K562 (cell line): ENCODE measurements around the gene KCNK7. TPM values are rescaled to one million over a fixed set of nuclear protein-coding genes. Genes with fewer than 3 reads are reported as not detected.

Experiments
- DEAF1 ChIP-seq: fragments of 450-650 bp; formaldehyde crosslinking; IDR thresholded peaks from 2 replicates; pipeline ENCODE4 v1.4.0; 2020; ENCODE audit warnings: mild to moderate bottlenecking, moderate library complexity
- DIDO1 ChIP-seq: fragments of 450-650 bp; IDR thresholded peaks from 2 replicates; pipeline ENCODE4 v1.6.1; 2016; ENCODE audit warnings: low read depth, missing biosample characterization, missing genetic modification characterization
- HCFC1 ChIP-seq: IDR thresholded peaks from 2 replicates; pipeline ENCODE4 v1.6.1; 2012; ENCODE audit warnings: low read depth, low read length, improper control_type of control experiment
- IFI16 ChIP-seq: fragments of 250-450 bp; sonication (Bioruptor Pico); IDR thresholded peaks from 2 replicates; pipeline ENCODE4 v2.1.2; 2022; ENCODE audit warnings: mild to moderate bottlenecking, inconsistent platforms
- MTA3 ChIP-seq: fragments of 450-650 bp; formaldehyde crosslinking; IDR thresholded peaks from 2 replicates; pipeline ENCODE4 v1.6.1; 2017; ENCODE audit warnings: mild to moderate bottlenecking, borderline replicate concordance
- PHB2 ChIP-seq: fragments of 450-650 bp; IDR thresholded peaks from 2 replicates; pipeline ENCODE4 v1.6.1; 2017; ENCODE audit warnings: low read depth
- PTTG1 ChIP-seq: fragments of 450-650 bp; IDR thresholded peaks from 2 replicates; pipeline ENCODE4 v1.6.1; 2016; ENCODE audit warnings: low read depth, mild to moderate bottlenecking, missing genetic modification characterization, missing compliant biosample characterization
- RFX5 ChIP-seq: IDR thresholded peaks from 2 replicates; pipeline ENCODE4 v1.6.1; 2011; ENCODE audit warnings: low read depth, mild to moderate bottlenecking, improper control_type of control experiment, low read length
- TFAM ChIP-seq: fragments of 250-450 bp; sonication (Bioruptor Pico); conservative IDR thresholded peaks from 2 replicates; pipeline ENCODE4 v1.5.0; 2021; ENCODE audit warnings: mild to moderate bottlenecking, moderate library complexity
- ZHX1 ChIP-seq: fragments of 150-350 bp; conservative IDR thresholded peaks from 2 replicates; pipeline ENCODE4 v1.6.1; 2014; ENCODE audit warnings: low read length
- ZNF274 ChIP-seq: IDR thresholded peaks from 2 replicates; pipeline ENCODE4 v1.6.1; 2011; ENCODE audit warnings: low read depth, mild to moderate bottlenecking, low read length, moderate library complexity, borderline replicate concordance
- ZNF316 ChIP-seq: fragments of 450-650 bp; IDR thresholded peaks from 2 replicates; pipeline ENCODE4 v1.6.1; 2016
- ZNF431 ChIP-seq: sonication (generic); formaldehyde crosslinking; IDR thresholded peaks from 2 replicates; pipeline ENCODE4 v1.8.0; 2022; ENCODE audit warnings: mild to moderate bottlenecking, missing genetic modification reagents
- polyA plus RNA-seq, 8 experiments: library from polyadenylated mRNA; depleted of rRNA in 4 of 8; stranded (reverse) in 5 of 8; unstranded in 3 of 8; fragments of >200 nt; fragmentation: Nextera tagmentation in 2 of 8; fragmentation: Illumina TruSeq in 1 of 8; extraction: Ambion mirVana in 2 of 8; extraction: Trizol in 1 of 8; gene quantifications; 2 replicates each; pipeline versions ENCODE4 v1.2.1 to v1.2.3, GENCODE V29; 2011 to 2014; ENCODE audit warnings: inconsistent platforms in 1 of 8, missing spikeins in 1 of 8
- total RNA-seq, 7 experiments: library from RNA; depleted of rRNA in 6 of 7; stranded (reverse); fragments of >200 nt in 6 of 7; fragmentation: Illumina TruSeq in 2 of 7; extraction: Trizol in 2 of 7; gene quantifications; 2 replicates each; pipeline versions ENCODE4 v1.2.1 to v1.2.3, GENCODE V29; 2011 to 2021; ENCODE audit warnings: low replicate concordance in 1 of 7
- TF ChIP-seq, protein P1 (sequence below): fragments of 200-800 bp; sonication (Bioruptor generic); IDR thresholded peaks from 2 replicates; pipeline ENCODE4 v1.6.1; 2017; ENCODE audit warnings: missing genetic modification characterization, missing compliant biosample characterization
- TF ChIP-seq, protein P2 (sequence below): fragments of 450-650 bp; IDR thresholded peaks from 2 replicates; pipeline ENCODE4 v1.6.1; 2016; ENCODE audit warnings: mild to moderate bottlenecking
- TF ChIP-seq, protein P3 (sequence below): fragments of 450-650 bp; conservative IDR thresholded peaks from 2 replicates; pipeline ENCODE4 v1.6.1; 2016; ENCODE audit warnings: missing genetic modification characterization, low read depth, mild to moderate bottlenecking, missing compliant biosample characterization, moderate library complexity

Gene KCNK7
- total and polyA plus RNA-seq, 9 of the 15 experiments (the other 6 are each of a cell fraction or from before 2014, with no cell fraction given), result 0.07 to 0.40 TPM; not detected in 7

- TF ChIP-seq ZNF274, result no peak
- TF ChIP-seq PTTG1 (tag), result no peak
- TF ChIP-seq RFX5, result no peak
- TF ChIP-seq DEAF1 (CRISPR knock-in tag), result peak; percentile 62
- no peak for TF ChIP-seq TFAM (CRISPR knock-in tag)
- no peak for TF ChIP-seq ZHX1
- TF ChIP-seq, protein P1, sequence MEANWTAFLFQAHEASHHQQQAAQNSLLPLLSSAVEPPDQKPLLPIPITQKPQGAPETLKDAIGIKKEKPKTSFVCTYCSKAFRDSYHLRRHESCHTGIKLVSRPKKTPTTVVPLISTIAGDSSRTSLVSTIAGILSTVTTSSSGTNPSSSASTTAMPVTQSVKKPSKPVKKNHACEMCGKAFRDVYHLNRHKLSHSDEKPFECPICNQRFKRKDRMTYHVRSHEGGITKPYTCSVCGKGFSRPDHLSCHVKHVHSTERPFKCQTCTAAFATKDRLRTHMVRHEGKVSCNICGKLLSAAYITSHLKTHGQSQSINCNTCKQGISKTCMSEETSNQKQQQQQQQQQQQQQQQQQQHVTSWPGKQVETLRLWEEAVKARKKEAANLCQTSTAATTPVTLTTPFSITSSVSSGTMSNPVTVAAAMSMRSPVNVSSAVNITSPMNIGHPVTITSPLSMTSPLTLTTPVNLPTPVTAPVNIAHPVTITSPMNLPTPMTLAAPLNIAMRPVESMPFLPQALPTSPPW (CRISPR knock-in tag), result peak; percentile 92
- TF ChIP-seq, protein P2, sequence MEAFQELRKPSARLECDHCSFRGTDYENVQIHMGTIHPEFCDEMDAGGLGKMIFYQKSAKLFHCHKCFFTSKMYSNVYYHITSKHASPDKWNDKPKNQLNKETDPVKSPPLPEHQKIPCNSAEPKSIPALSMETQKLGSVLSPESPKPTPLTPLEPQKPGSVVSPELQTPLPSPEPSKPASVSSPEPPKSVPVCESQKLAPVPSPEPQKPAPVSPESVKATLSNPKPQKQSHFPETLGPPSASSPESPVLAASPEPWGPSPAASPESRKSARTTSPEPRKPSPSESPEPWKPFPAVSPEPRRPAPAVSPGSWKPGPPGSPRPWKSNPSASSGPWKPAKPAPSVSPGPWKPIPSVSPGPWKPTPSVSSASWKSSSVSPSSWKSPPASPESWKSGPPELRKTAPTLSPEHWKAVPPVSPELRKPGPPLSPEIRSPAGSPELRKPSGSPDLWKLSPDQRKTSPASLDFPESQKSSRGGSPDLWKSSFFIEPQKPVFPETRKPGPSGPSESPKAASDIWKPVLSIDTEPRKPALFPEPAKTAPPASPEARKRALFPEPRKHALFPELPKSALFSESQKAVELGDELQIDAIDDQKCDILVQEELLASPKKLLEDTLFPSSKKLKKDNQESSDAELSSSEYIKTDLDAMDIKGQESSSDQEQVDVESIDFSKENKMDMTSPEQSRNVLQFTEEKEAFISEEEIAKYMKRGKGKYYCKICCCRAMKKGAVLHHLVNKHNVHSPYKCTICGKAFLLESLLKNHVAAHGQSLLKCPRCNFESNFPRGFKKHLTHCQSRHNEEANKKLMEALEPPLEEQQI, result no peak
- TF ChIP-seq, protein P3, sequence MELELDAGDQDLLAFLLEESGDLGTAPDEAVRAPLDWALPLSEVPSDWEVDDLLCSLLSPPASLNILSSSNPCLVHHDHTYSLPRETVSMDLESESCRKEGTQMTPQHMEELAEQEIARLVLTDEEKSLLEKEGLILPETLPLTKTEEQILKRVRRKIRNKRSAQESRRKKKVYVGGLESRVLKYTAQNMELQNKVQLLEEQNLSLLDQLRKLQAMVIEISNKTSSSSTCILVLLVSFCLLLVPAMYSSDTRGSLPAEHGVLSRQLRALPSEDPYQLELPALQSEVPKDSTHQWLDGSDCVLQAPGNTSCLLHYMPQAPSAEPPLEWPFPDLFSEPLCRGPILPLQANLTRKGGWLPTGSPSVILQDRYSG (tag), result no peak
- no peak for TF ChIP-seq IFI16
- peak; percentile 87 for TF ChIP-seq DIDO1 (tag)
- TF ChIP-seq MTA3, result peak; percentile 84; the same call in 1 of the 2 replicates
- TF ChIP-seq ZNF316, result no peak
- TF ChIP-seq PHB2, result no peak
- TF ChIP-seq HCFC1, result peak; percentile 94
- no peak for TF ChIP-seq ZNF431 (CRISPR knock-in tag)
These were observed 25.4 kb downstream of the KCNK7 start, which contains the start of gene ZNRD2 (continued) for GRCh38 chr11:65569973-65570918.
